OCI-LY3 (cell line): ENCODE results near the gene CCRL2.

ENCODE experiments used
- CTCF ChIP-seq: fragments of 200-600, 300-600 bp; sonication (generic); IDR thresholded peaks from 2 replicates; pipeline ENCODE4 v1.5.1; 2014; ENCODE audit warnings: antibody characterized with exemption, low read length, low read depth
- EZH2phosphoT487 ChIP-seq: fragments of 200-600 bp; shearing (Covaris generic); IDR thresholded peaks from 2 replicates; pipeline ENCODE4 v1.6.1; 2018; ENCODE audit warnings: antibody characterized with exemption, mixed run types, low read depth

DNA sequence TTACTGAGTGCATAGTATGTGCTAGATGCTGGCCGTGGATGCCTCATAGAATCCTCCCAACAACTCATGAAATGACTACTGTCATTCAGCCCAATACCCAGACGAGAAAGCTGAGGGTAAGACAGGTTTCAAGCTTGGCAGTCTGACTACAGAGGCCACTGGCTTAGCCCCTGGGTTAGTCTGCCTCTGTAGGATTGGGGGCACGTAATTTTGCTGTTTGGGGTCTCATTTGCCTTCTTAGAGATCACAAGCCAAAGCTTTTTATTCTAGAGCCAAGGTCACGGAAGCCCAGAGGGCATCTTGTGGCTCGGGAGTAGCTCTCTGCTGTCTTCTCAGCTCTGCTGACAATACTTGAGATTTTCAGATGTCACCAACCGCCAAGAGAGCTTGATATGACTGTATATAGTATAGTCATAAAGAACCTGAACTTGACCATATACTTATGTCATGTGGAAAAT lies 37.4 kb upstream of the CCRL2 start:
- TF ChIP-seq CTCF: no peak
- TF ChIP-seq EZH2phosphoT487: no peak
